Ovary (tissue), 3 donors: ENCODE data around the gene FOXM1.

Experiments used
- CTCF ChIP-seq, 3 donors: fragments of 450-650 bp in 2 of 3; fragments of 200-600 bp in 1 of 3; IDR thresholded peaks; one replicate each; pipeline versions ENCODE4 v1.5.1 to v1.8.0; 2016 to 2022; ENCODE audit warnings: antibody characterized with exemption in 3 of 3, mild to moderate bottlenecking in 1 of 3
- EP300 ChIP-seq: sonication (generic); formaldehyde crosslinking; IDR thresholded peaks from one replicate; pipeline ENCODE4 v1.6.1; 2017; ENCODE audit warnings: antibody characterized with exemption
- POLR2A ChIP-seq: fragments of 450-650 bp; IDR thresholded peaks from one replicate; pipeline ENCODE4 v1.6.1; 2017; ENCODE audit warnings: antibody characterized with exemption, mild to moderate bottlenecking, moderate library complexity
- donor health status: DM: no; HTN: no; CAD: no.

- no peak for TF ChIP-seq CTCF (IDR thresholded peaks at IDR 0.05)
- no peak for TF ChIP-seq POLR2A
- no peak for TF ChIP-seq EP300
Observed at GRCh38 chr12:2841056-2841650, 35.8 kb downstream of the FOXM1 start.
